HUES64 (cell line): Measurements from ENCODE around the gene PRKCQ.

Experiments
- H3K27ac ChIP-seq: 2 replicates; pipeline ENCODE4 v1.7.0; 2013; ENCODE audit warnings: low read depth, low read length, inconsistent platforms
- H3K27me3 ChIP-seq: 2 replicates; pipeline ENCODE4 v1.6.1; 2013; ENCODE audit warnings: mild to moderate bottlenecking, low read length; ENCODE audit not compliant: insufficient read depth
- H3K36me3 ChIP-seq: 2 replicates; pipeline ENCODE4 v1.6.1; 2013; ENCODE audit warnings: mild to moderate bottlenecking, low read length; ENCODE audit not compliant: insufficient read depth
- H3K4me1 ChIP-seq: 2 replicates; pipeline ENCODE4 v1.6.1; 2013; ENCODE audit warnings: mild to moderate bottlenecking, low read length, moderate library complexity; ENCODE audit not compliant: insufficient read depth
- H3K4me3 ChIP-seq: 2 replicates; pipeline ENCODE4 v1.5.1; 2013; ENCODE audit warnings: mild to moderate bottlenecking, low read length, moderate library complexity
- H3K9ac ChIP-seq: 2 replicates; pipeline ENCODE4 v1.6.1; 2013; ENCODE audit warnings: mild to moderate bottlenecking, low read depth, low read length
- H3K9me3 ChIP-seq: 2 replicates; pipeline ENCODE4 v1.6.1; 2013; ENCODE audit warnings: low read depth, low read length; ENCODE audit not compliant: insufficient read depth
- WGBS: fragments of 150-250, 120-280 bp; methylation state at CpG from one replicate; pipeline ENCODE4 v1.1.7; 2013; ENCODE audit warnings: missing lambda C conversion rate; 5-methylcytosine and 5-hydroxymethylcytosine counted together

Gene PRKCQ

GRCh38 chr10:6607778-6608177 lies 27.7 kb upstream of the PRKCQ start:
- Histone ChIP-seq H3K9me3 (peaks cover 10% of the 10 kb centered on the region), H3K4me3 (no peak overlapping the region), H3K9ac (no peak overlapping the region), H3K27me3 (no peaks in the 10 kb centered on the region), H3K27ac (no peak overlapping the region), H3K4me1 (peaks cover 8% of the 10 kb centered on the region; the same call in 1 of the 2 replicates), H3K36me3 (no peaks in the 10 kb centered on the region)
- WGBS: 94% methylated on average over 2 of the region's 2 CpGs

DNA sequence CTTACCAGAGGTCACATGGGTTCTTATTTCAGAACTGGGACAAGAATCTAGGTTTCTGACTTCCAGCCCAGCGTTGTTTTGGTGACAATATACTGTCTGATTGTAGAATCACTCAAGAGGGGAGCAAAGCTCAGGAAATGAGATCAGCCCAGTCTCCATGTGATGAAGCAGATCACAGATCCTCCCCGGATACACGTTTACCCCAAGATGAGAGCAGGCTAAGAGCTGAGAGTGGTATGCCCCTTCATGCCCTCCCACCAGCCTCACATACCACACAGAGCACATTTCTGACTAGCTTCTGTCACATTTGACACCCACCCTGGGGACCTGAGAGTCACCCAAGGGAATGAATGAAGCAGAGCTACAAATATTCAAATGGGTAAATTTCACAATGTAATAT lies 27.1 kb upstream of the PRKCQ start:
- no peak overlapping the region for H3K9ac ChIP-seq
- H3K27ac ChIP-seq: no peak overlapping the region
- 94% methylated on average over 3 of the region's 3 CpGs for WGBS
- H3K27me3 ChIP-seq: no peaks in the 10 kb centered on the region
- H3K9me3 ChIP-seq: peaks cover 10% of the 10 kb centered on the region
- no peaks in the 10 kb centered on the region for H3K36me3 ChIP-seq
- H3K4me1 ChIP-seq: peaks cover 12% of the 10 kb centered on the region; the same call in 1 of the 2 replicates
- no peak overlapping the region for H3K4me3 ChIP-seq

- no peak overlapping the region for H3K27ac ChIP-seq
- H3K4me3 ChIP-seq: no peak overlapping the region
- peaks cover 2% of the 10 kb centered on the region; the same call in 1 of the 2 replicates for H3K9me3 ChIP-seq
- no peak overlapping the region for H3K9ac ChIP-seq
- WGBS: 86% methylated on average over 15 of the region's 15 CpGs
- no peaks in the 10 kb centered on the region for H3K36me3 ChIP-seq
- H3K4me1 ChIP-seq: peaks cover 12% of the 10 kb centered on the region; the same call in 1 of the 2 replicates
- no peaks in the 10 kb centered on the region for H3K27me3 ChIP-seq
These were observed 23.4 kb upstream of the PRKCQ start for GRCh38 chr10:6603142-6604125.

DNA sequence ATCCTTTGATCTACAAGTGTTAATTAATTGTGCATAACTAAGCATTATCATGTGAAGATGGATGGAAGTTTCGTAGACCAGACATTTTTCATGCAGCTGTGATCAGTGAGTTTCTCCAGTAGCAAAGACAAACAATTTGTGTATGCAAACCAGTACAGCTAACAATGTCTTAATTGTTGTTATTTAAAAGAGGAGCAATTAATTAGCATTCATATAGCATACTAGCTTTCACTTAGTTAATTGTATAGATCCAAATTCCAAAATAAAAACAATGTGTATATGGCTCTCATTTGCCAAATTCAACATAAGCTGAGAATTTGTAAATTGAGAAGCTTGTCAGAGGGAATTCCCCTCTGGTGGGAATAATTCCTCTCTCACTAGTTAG lies 22.6 kb upstream of the PRKCQ start:
- peaks cover 12% of the 10 kb centered on the region; the same call in 1 of the 2 replicates for H3K4me1 ChIP-seq
- H3K9me3 ChIP-seq: no peaks in the 10 kb centered on the region
- no peaks in the 10 kb centered on the region for H3K36me3 ChIP-seq
- H3K4me3 ChIP-seq: no peak overlapping the region
- H3K9ac ChIP-seq: no peak overlapping the region
- WGBS: 84% methylated on average over 1 of the region's 1 CpG
- H3K27ac ChIP-seq: no peak overlapping the region
- H3K27me3 ChIP-seq: no peaks in the 10 kb centered on the region

DNA sequence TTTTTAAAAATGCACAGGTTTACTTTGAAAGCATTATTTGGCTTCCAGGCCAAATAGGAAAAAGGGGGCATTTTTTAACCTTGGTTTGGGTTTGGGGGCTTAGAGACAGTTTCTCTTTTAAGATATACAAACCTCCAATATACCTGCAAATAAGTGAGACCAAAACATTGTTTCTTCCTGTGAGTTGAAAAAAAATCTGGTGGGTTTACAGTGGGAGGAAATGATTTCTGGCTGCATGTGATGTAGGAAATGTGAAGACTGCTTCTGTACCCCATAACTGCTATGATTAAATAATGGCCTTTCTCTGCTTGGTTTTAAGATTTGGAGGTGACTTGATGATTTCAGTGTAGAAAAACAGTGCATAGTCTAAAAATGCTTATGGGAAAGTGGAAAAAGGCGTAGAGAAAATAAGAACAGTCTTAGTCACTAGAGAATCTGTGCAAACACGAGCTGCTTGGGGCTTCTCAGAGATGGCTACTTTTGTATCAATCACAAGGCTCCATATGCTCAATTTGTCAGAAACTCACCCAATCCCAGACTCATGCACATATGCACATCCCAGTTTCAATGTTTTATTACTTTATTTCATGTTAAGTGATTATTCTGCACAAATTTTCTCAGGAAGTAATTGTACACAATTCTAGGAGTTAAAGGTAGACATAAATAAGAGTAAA lies 22.1 kb upstream of the PRKCQ start:
- Histone ChIP-seq H3K4me3 (no peak overlapping the region), H3K9me3 (no peaks in the 10 kb centered on the region), H3K27me3 (no peaks in the 10 kb centered on the region), H3K9ac (no peak overlapping the region), H3K27ac (no peak overlapping the region), H3K36me3 (no peaks in the 10 kb centered on the region), H3K4me1 (peaks cover 12% of the 10 kb centered on the region; the same call in 1 of the 2 replicates)
- WGBS: 86% methylated on average over 2 of the region's 2 CpGs

GRCh38 chr10:6601246-6601805 lies 21.2 kb upstream of the PRKCQ start:
- H3K4me3 ChIP-seq: no peak overlapping the region
- no peak overlapping the region for H3K9ac ChIP-seq
- no peaks in the 10 kb centered on the region for H3K9me3 ChIP-seq
- H3K36me3 ChIP-seq: no peaks in the 10 kb centered on the region
- H3K27ac ChIP-seq: no peak overlapping the region
- no peaks in the 10 kb centered on the region for H3K27me3 ChIP-seq
- 95% methylated on average over 8 of the region's 9 CpGs for WGBS
- peaks cover 12% of the 10 kb centered on the region; the same call in 1 of the 2 replicates for H3K4me1 ChIP-seq

DNA sequence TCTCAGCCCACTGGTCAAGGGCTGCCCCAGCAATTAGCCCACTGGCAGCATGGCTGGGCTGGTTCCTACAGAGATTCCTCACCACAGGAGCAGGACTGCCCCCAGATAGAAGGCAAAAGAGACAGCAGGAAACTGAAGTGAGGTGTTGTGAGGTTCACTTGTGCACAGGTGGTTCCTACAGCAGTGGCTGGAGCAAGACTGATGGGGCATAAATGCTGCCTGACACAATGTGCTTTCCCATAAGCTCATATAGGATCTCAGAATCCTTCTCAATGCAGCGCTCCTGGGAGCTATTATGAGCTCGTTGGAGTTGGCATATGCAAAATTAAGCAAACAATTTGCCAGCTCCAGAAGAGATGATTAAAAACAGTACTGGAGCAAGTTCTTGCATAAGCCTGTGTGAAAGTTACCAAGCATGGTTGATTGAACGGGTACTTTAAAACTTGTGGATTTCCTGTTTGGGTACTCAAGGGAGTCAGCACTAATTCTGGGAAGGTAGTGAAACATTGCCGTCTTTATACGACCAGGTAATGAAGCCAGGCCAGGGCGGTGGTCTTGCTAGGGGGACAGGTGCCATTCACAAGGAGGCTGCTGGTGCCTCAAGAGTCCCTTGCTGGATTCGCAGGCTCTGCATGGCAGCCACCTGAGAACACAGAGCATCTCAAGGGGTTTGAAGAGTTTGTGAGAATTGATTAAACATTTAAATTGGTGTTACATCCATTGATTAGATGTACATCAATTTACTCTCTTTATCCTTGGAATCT lies 20.3 kb upstream of the PRKCQ start:
- H3K4me1 ChIP-seq: peaks cover 16% of the 10 kb centered on the region; the same call in 1 of the 2 replicates
- H3K27me3 ChIP-seq: no peaks in the 10 kb centered on the region
- no peak overlapping the region for H3K4me3 ChIP-seq
- no peak overlapping the region for H3K9ac ChIP-seq
- no peaks in the 10 kb centered on the region for H3K9me3 ChIP-seq
- H3K36me3 ChIP-seq: no peaks in the 10 kb centered on the region
- 95% methylated on average over 7 of the region's 7 CpGs for WGBS
- H3K27ac ChIP-seq: no peak overlapping the region

DNA sequence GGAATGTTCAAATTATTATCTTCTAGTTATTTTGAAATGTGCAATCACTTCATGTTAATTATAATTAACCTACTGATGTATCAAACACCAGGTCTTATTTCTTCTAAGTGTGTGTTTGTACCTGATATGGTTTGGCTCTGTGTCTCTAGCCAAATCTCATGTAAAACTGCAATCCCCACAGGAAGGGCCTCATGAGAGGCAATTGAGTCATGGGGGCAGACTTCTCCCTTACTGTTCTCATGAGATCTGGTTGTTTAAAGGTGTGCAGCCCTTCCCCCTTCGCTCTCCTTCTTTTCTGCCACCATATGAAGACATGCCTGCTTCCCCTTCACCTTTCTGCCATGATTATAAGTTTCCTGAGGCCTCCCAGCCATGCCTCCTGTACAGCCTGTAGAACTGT lies 18.6 kb upstream of the PRKCQ start:
- Histone ChIP-seq H3K36me3 (no peaks in the 10 kb centered on the region), H3K27ac (no peak overlapping the region), H3K27me3 (no peaks in the 10 kb centered on the region), H3K9ac (no peak overlapping the region), H3K4me3 (no peak overlapping the region), H3K9me3 (no peaks in the 10 kb centered on the region), H3K4me1 (peaks cover 16% of the 10 kb centered on the region; the same call in 1 of the 2 replicates)
- 85% methylated on average over 1 of the region's 1 CpG for WGBS

GRCh38 chr10:6597478-6597877 lies 17.4 kb upstream of the PRKCQ start:
- Histone ChIP-seq H3K9ac (no peak overlapping the region), H3K27me3 (no peaks in the 10 kb centered on the region), H3K9me3 (no peaks in the 10 kb centered on the region), H3K36me3 (no peaks in the 10 kb centered on the region), H3K4me1 (peaks cover 7% of the 10 kb centered on the region; the same call in 1 of the 2 replicates), H3K27ac (no peak overlapping the region), H3K4me3 (no peak overlapping the region)
- WGBS: 96% methylated on average over 3 of the region's 5 CpGs

GRCh38 chr10:6595499-6595898 lies 15.4 kb upstream of the PRKCQ start:
- no peaks in the 10 kb centered on the region for H3K27me3 ChIP-seq
- WGBS: 93% methylated on average over 4 of the region's 4 CpGs
- no peaks in the 10 kb centered on the region for H3K9me3 ChIP-seq
- peaks cover 9% of the 10 kb centered on the region; the same call in 1 of the 2 replicates for H3K4me1 ChIP-seq
- H3K9ac ChIP-seq: no peak overlapping the region
- H3K4me3 ChIP-seq: no peak overlapping the region
- peaks cover 4% of the 10 kb centered on the region; the same call in 1 of the 2 replicates for H3K36me3 ChIP-seq
- no peak overlapping the region for H3K27ac ChIP-seq
